HG03280 (cell line): ENCODE data around the gene EFCAB5.
"Not testable (repeated sequence)": the region's sequence is repeated elsewhere in the genome, so short reads cannot be mapped to it uniquely, and the experiment has no call there.

Experiments
- ATAC-seq: cut with Tn5 transposase; IDR thresholded peaks from one replicate; pipeline ENCODE4 v1.9.1; 2021; ENCODE audit warnings: mild to moderate bottlenecking, moderate library complexity; ENCODE audit not compliant: unreplicated experiment

Gene EFCAB5

GRCh38 chr17:30092886-30093285 is 151.5 kb downstream of the EFCAB5 start:
- no peak for ATAC-seq

GRCh38 chr17:30093463-30094147 is 152.2 kb downstream of the EFCAB5 start:
- no peak for ATAC-seq

- ATAC-seq, result no peak
Observed at GRCh38 chr17:30095507-30096244, 154.2 kb downstream of the EFCAB5 start.

GRCh38 chr17:30101686-30102390 is 160.4 kb downstream of the EFCAB5 start:
- ATAC-seq, result no peak

- no peak for ATAC-seq
Observed at GRCh38 chr17:30103921-30104320, 162.5 kb downstream of the EFCAB5 start.

GRCh38 chr17:30104575-30105339 is 163.3 kb downstream of the EFCAB5 start:
- no peak for ATAC-seq

GRCh38 chr17:30112794-30113193 is 171.4 kb downstream of the EFCAB5 start:
- no peak for ATAC-seq

GRCh38 chr17:30113213-30113612 is 171.8 kb downstream of the EFCAB5 start:
- ATAC-seq, result no peak

- ATAC-seq, result no peak
Observed at GRCh38 chr17:30116345-30116660, 174.9 kb downstream of the EFCAB5 start.

- peak; percentile 85 for ATAC-seq
Observed at GRCh38 chr17:30116661-30117551, 175.5 kb downstream of the EFCAB5 start, which contains the start of gene NSRP1. Gene NSRP1 (plus strand): TSS chr17:30116816. CDS start chr17:30116844, 28 bp downstream.

- no peak for ATAC-seq
Observed at GRCh38 chr17:30117675-30118081, 176.2 kb downstream of the EFCAB5 start.

- not testable (repeated sequence) for ATAC-seq
Observed at GRCh38 chr17:30118635-30119034, 177.2 kb downstream of the EFCAB5 start.

- no peak for ATAC-seq
Observed at GRCh38 chr17:30124273-30124796, 182.9 kb downstream of the EFCAB5 start.

- no peak for ATAC-seq
Observed at GRCh38 chr17:30130121-30130520, 188.7 kb downstream of the EFCAB5 start.

GRCh38 chr17:30132615-30133014 is 191.2 kb downstream of the EFCAB5 start:
- ATAC-seq, result no peak

GRCh38 chr17:30133197-30133596 is 191.8 kb downstream of the EFCAB5 start:
- ATAC-seq, result no peak

GRCh38 chr17:30134551-30134950 is 193.1 kb downstream of the EFCAB5 start:
- ATAC-seq, result no peak

- ATAC-seq, result no peak
Observed at GRCh38 chr17:30137158-30137557, 195.7 kb downstream of the EFCAB5 start.

- ATAC-seq, result not testable (repeated sequence)
Observed at GRCh38 chr17:30147860-30148259, 206.4 kb downstream of the EFCAB5 start.

- no peak for ATAC-seq
Observed at GRCh38 chr17:30148376-30148775, 206.9 kb downstream of the EFCAB5 start.
